GM23338 (cell line): Measurements from ENCODE around the gene MAGI3. TPM values are rescaled to one million over a fixed set of nuclear protein-coding genes. Genes with fewer than 3 reads are reported as not detected.

Experiments used
- ATAC-seq: fragments of 200-7000 bp; cut with Tn5 transposase; 3 replicates; pipeline ENCODE4 v1.9.1; 2020
- DNase-seq: peaks from one replicate; pipeline ENCODE4 v3.0.0-alpha.2; 2015; ENCODE audit warnings: low spot score
- H2AFZ ChIP-seq: fragments of 200-600 bp; sonication (generic); 2 replicates; pipeline ENCODE4 v1.8.0; 2016; ENCODE audit warnings: antibody characterized with exemption, mild to moderate bottlenecking, moderate library complexity
- H3F3A ChIP-seq: fragments of 200-600 bp; sonication (generic); replicated peaks from 2 replicates; pipeline ENCODE4 v1.8.0; 2017; ENCODE audit warnings: antibody characterized with exemption, mixed run types, low read depth
- H3K27ac ChIP-seq: fragments of 200-600 bp; sonication (generic); 2 replicates; pipeline ENCODE4 v1.6.1; 2016; ENCODE audit warnings: low read depth
- H3K27me3 ChIP-seq: fragments of 200-600 bp; sonication (generic); 2 replicates; pipeline ENCODE4 v1.8.0; 2016; ENCODE audit warnings: mild to moderate bottlenecking, mixed run types, moderate library complexity; ENCODE audit not compliant: insufficient read depth
- H3K36me3 ChIP-seq: fragments of 200-600 bp; sonication (generic); 2 replicates; pipeline ENCODE4 v1.8.0; 2016; ENCODE audit warnings: mild to moderate bottlenecking; ENCODE audit not compliant: insufficient read depth
- H3K4me1 ChIP-seq: fragments of 200-600 bp; sonication (generic); 2 replicates; pipeline ENCODE4 v1.8.0; 2016; ENCODE audit warnings: mild to moderate bottlenecking, moderate library complexity; ENCODE audit not compliant: insufficient read depth
- H3K4me2 ChIP-seq: fragments of 200-600 bp; sonication (generic); 2 replicates; pipeline ENCODE4 v1.7.1; 2017; ENCODE audit warnings: mixed run types
- H3K4me3 ChIP-seq: fragments of 200-600 bp; sonication (generic); 2 replicates; pipeline ENCODE4 v1.6.1; 2016; ENCODE audit warnings: mixed run types
- H3K79me2 ChIP-seq: fragments of 200-600 bp; sonication (generic); replicated peaks from 2 replicates; pipeline ENCODE4 v1.8.0; 2017; ENCODE audit warnings: mild to moderate bottlenecking; ENCODE audit not compliant: insufficient read depth
- H3K9me2 ChIP-seq: fragments of 200-600 bp; sonication (generic); 2 replicates; pipeline ENCODE4 v1.8.0; 2017; ENCODE audit not compliant: insufficient read depth
- H4K20me1 ChIP-seq: fragments of 200-600 bp; sonication (generic); replicated peaks from 2 replicates; pipeline ENCODE4 v1.8.0; 2017; ENCODE audit warnings: mild to moderate bottlenecking; ENCODE audit not compliant: insufficient read depth
- H3K27ac Mint-ChIP-seq: 2 replicates; pipeline ENCODE4 v1.8.0; 2020; ENCODE audit warnings: inconsistent platforms, mild to moderate bottlenecking, moderate library complexity, mixed read lengths
- H3K27me3 Mint-ChIP-seq: 3 replicates; pipeline ENCODE4 v1.8.0; 2022; ENCODE audit warnings: low read depth, mild to moderate bottlenecking, moderate library complexity, mixed read lengths, inconsistent platforms; ENCODE audit not compliant: insufficient read depth, poor library complexity
- H3K36me3 Mint-ChIP-seq: 3 replicates; pipeline ENCODE4 v1.8.0; 2021; ENCODE audit warnings: low read depth, mild to moderate bottlenecking, inconsistent platforms, moderate library complexity, mixed read lengths
- H3K4me1 Mint-ChIP-seq: 3 replicates; pipeline ENCODE4 v1.8.0; 2020; ENCODE audit warnings: mild to moderate bottlenecking, inconsistent platforms, mixed read lengths
- H3K4me3 Mint-ChIP-seq: 3 replicates; pipeline ENCODE4 v1.8.0; 2021; ENCODE audit warnings: moderate library complexity, mild to moderate bottlenecking, inconsistent platforms, mixed read lengths
- H3K9me3 Mint-ChIP-seq: 3 replicates; pipeline ENCODE4 v1.8.0; 2020; ENCODE audit warnings: moderate library complexity, mild to moderate bottlenecking, inconsistent platforms, mixed read lengths
- CTCF ChIP-seq, 2 experiments: fragments of 200-600 bp in 1 of 2; sonication (generic) in 1 of 2; conservative IDR thresholded peaks; 2 replicates each; pipeline versions ENCODE4 v1.5.1 to v1.6.1; 2016 to 2017; ENCODE audit warnings: antibody characterized with exemption in 2 of 2, low read depth in 2 of 2, mild to moderate bottlenecking in 2 of 2, moderate library complexity in 1 of 2
- NANOG ChIP-seq: IDR thresholded peaks from 2 replicates; pipeline ENCODE4 v1.6.1; 2016; ENCODE audit warnings: antibody characterized with exemption, borderline replicate concordance
- REST ChIP-seq: IDR thresholded peaks from one replicate; pipeline ENCODE4 v1.6.1; 2018; ENCODE audit warnings: antibody characterized with exemption; ENCODE audit not compliant: unreplicated experiment
- STAT1 ChIP-seq: IDR thresholded peaks from one replicate; pipeline ENCODE4 v1.6.1; 2016; ENCODE audit warnings: antibody characterized with exemption; ENCODE audit not compliant: unreplicated experiment
- polyA plus RNA-seq: library from polyadenylated mRNA; unstranded; fragments of >200 nt; fragmentation: Nextera tagmentation; extraction: Ambion mirVana; gene quantifications from 2 replicates; pipeline ENCODE4 v1.2.1, GENCODE V29; 2016
- total RNA-seq: library from RNA; depleted of rRNA; stranded (reverse); fragments of >200 nt; shearing (Covaris generic); gene quantifications from 2 replicates; pipeline ENCODE4 v1.2.3, GENCODE V29; 2014

Gene MAGI3
- total and polyA plus RNA-seq, 2 experiments from 2014 or later, result 3.9 to 10.0 TPM

- no peak for TF ChIP-seq REST
- TF ChIP-seq STAT1, result no peak
These were observed 286.2 kb downstream of the MAGI3 start (continued) for GRCh38 chr1:113676524-113676923.

- no peak overlapping the region for H3K4me3 Mint-ChIP-seq
- TF ChIP-seq STAT1 (no peak), CTCF (conservative IDR thresholded peaks at IDR 0.05; ENCODE audit: low read depth in 2 of 2) (peak; percentile 70 to 82)
- no peak overlapping the region for H3K27ac Mint-ChIP-seq
These were observed 287.2 kb downstream of the MAGI3 start for GRCh38 chr1:113677250-113678158.

GRCh38 chr1:113678159-113678469 is 287.8 kb downstream of the MAGI3 start:
- peaks cover 2% of the 10 kb centered on the region; the same call in 1 of the 2 replicates for H3K4me1 ChIP-seq
- H3K27ac Mint-ChIP-seq, result no peak overlapping the region
- TF ChIP-seq CTCF (conservative IDR thresholded peaks at IDR 0.05; ENCODE audit: low read depth in 2 of 2), result no peak
- no peak for TF ChIP-seq NANOG

More at GRCh38 chr1:113677250-113678158, 287.2 kb downstream of the MAGI3 start:
- H3K4me2 ChIP-seq, result no peak overlapping the region
- no peak overlapping the region for H2AFZ ChIP-seq
- Mint-ChIP-seq H3K9me3 (no peaks in the 10 kb centered on the region), H3K4me1 (peaks cover 11% of the 10 kb centered on the region; the same call in 2 of the 3 replicates), H3K36me3 (no peaks in the 10 kb centered on the region; the same call in 2 of the 3 replicates), H3K27me3 (no peaks in the 10 kb centered on the region)
- H3K4me3 ChIP-seq, result no peak overlapping the region
- DNase-seq (peak; percentile 74), ATAC-seq (peak; percentile 62; the same call in 2 of the 3 replicates)
- no peaks in the 10 kb centered on the region for H3F3A ChIP-seq
- H4K20me1 ChIP-seq, result no peaks in the 10 kb centered on the region
- H3K9me2 ChIP-seq, result no peaks in the 10 kb centered on the region
- no peaks in the 10 kb centered on the region for H3K36me3 ChIP-seq
- H3K27ac ChIP-seq, result no peak overlapping the region
- H3K79me2 ChIP-seq, result no peaks in the 10 kb centered on the region
- peaks cover 2% of the 10 kb centered on the region; the same call in 1 of the 2 replicates for H3K4me1 ChIP-seq
- no peaks in the 10 kb centered on the region for H3K27me3 ChIP-seq

More at GRCh38 chr1:113678159-113678469, 287.8 kb downstream of the MAGI3 start:
- Histone ChIP-seq H4K20me1 (no peaks in the 10 kb centered on the region), H3K27ac (no peak overlapping the region), H3K4me3 (no peak overlapping the region), H2AFZ (no peak overlapping the region), H3K36me3 (no peaks in the 10 kb centered on the region), H3F3A (no peaks in the 10 kb centered on the region), H3K4me2 (no peak overlapping the region), H3K9me2 (no peaks in the 10 kb centered on the region), H3K79me2 (no peaks in the 10 kb centered on the region), H3K27me3 (no peaks in the 10 kb centered on the region)
- no peak overlapping the region for H3K4me3 Mint-ChIP-seq
- DNase-seq, result no peak
- ATAC-seq, result no peak
- H3K4me1 Mint-ChIP-seq, result peaks cover 11% of the 10 kb centered on the region; the same call in 2 of the 3 replicates
- no peaks in the 10 kb centered on the region; the same call in 2 of the 3 replicates for H3K36me3 Mint-ChIP-seq
- H3K9me3 Mint-ChIP-seq, result no peaks in the 10 kb centered on the region
- no peaks in the 10 kb centered on the region for H3K27me3 Mint-ChIP-seq
